ENCODE measurements around the gene SLC35D1.
A peak's percentile ranks its signal among the peaks of the same experiment; 100 is the strongest.
"Not testable (repeated sequence)": the region's sequence is repeated elsewhere in the genome, so short reads cannot be mapped to it uniquely, and the experiment has no call there.

The SLC35D1 gene

GRCh38 chr1:67053785-67054772 is at the start of gene SLC35D1:
Gene SLC35D1, minus strand, starts transcription at chr1:67054148. Its CDS starts 135 bp downstream, at chr1:67054013.
- peak; percentile 20 to 30 for DNase-seq

GRCh38 chr1:67103548-67103947 is 49.6 kb upstream of the SLC35D1 start:
- no peak for DNase-seq

GRCh38 chr1:67100833-67101232 is 46.9 kb upstream of the SLC35D1 start:
- DNase-seq = no peak

- DNase-seq = no peak
Observed at GRCh38 chr1:67097305-67097704, 43.4 kb upstream of the SLC35D1 start.

- no peak for DNase-seq
Observed at GRCh38 chr1:67094191-67094590, 40.2 kb upstream of the SLC35D1 start.

GRCh38 chr1:67089685-67090208 is 35.8 kb upstream of the SLC35D1 start:
- no peak for DNase-seq

- no peak for DNase-seq
Observed at GRCh38 chr1:67088440-67088839, 34.5 kb upstream of the SLC35D1 start.

GRCh38 chr1:67085326-67085725 is 31.4 kb upstream of the SLC35D1 start:
- no peak for DNase-seq

- DNase-seq = no peak
Observed at GRCh38 chr1:67084765-67085318, 30.9 kb upstream of the SLC35D1 start.

GRCh38 chr1:67078291-67078690 is 24.3 kb upstream of the SLC35D1 start:
- DNase-seq = no peak

- DNase-seq = no peak
Observed at GRCh38 chr1:67077593-67077992, 23.6 kb upstream of the SLC35D1 start.

GRCh38 chr1:67072749-67073148 is 18.8 kb upstream of the SLC35D1 start:
- no peak for DNase-seq

- DNase-seq = not testable (repeated sequence)
Observed at GRCh38 chr1:67067655-67068054, 13.7 kb upstream of the SLC35D1 start.

- no peak for DNase-seq
Observed at GRCh38 chr1:67062412-67062811, 8.5 kb upstream of the SLC35D1 start.

- no peak for DNase-seq
Observed at GRCh38 chr1:67061266-67061665, 7.3 kb upstream of the SLC35D1 start.

- no peak for DNase-seq
Observed at GRCh38 chr1:67060811-67061218, 6.9 kb upstream of the SLC35D1 start.

GRCh38 chr1:67059346-67059745 is 5.4 kb upstream of the SLC35D1 start:
- no peak for DNase-seq

GRCh38 chr1:67058761-67059160 is 4.8 kb upstream of the SLC35D1 start:
- DNase-seq = no peak

GRCh38 chr1:67058242-67058641 is 4.3 kb upstream of the SLC35D1 start:
- DNase-seq = no peak

GRCh38 chr1:67053535-67053784 is 488 bp downstream of the SLC35D1 start:
- no peak for DNase-seq

- no peak for DNase-seq
Observed at GRCh38 chr1:67052741-67053534, 1.0 kb downstream of the SLC35D1 start.

- DNase-seq = no peak
Observed at GRCh38 chr1:67051196-67051595, 2.8 kb downstream of the SLC35D1 start.

GRCh38 chr1:67044631-67045270 is 9.2 kb downstream of the SLC35D1 start:
- no peak for DNase-seq

Data from cerebellar nuclear complex (tissue), 1 donor.